Left ventricle myocardium inferior (tissue), 1 donor: ENCODE data around the gene ZNF423. TPM values are rescaled to one million over a fixed set of nuclear protein-coding genes. Genes with fewer than 3 reads are reported as not detected.

Source experiments
- DNase-seq: peaks from one replicate; pipeline ENCODE4 v3.0.0-alpha.2; 2020
- H3K27ac ChIP-seq: fragments of 200-600 bp; replicated peaks from 2 replicates; pipeline ENCODE4 v1.8.0; 2021
- H3K27me3 ChIP-seq: fragments of 200-600 bp; 2 replicates; pipeline ENCODE4 v1.8.0; 2021; ENCODE audit warnings: low read depth
- H3K36me3 ChIP-seq: fragments of 200-600 bp; 2 replicates; pipeline ENCODE4 v1.8.0; 2021
- H3K4me1 ChIP-seq: fragments of 200-600 bp; 2 replicates; pipeline ENCODE4 v1.8.0; 2021
- H3K4me3 ChIP-seq: fragments of 200-600 bp; 2 replicates; pipeline ENCODE4 v1.8.0; 2021; ENCODE audit warnings: mild to moderate bottlenecking, moderate library complexity
- H3K9me3 ChIP-seq: fragments of 200-600 bp; replicated peaks from 2 replicates; pipeline ENCODE4 v1.8.0; 2021
- CTCF ChIP-seq: fragments of 200-600 bp; IDR thresholded peaks from 2 replicates; pipeline ENCODE4 v1.8.0; 2021; ENCODE audit warnings: antibody characterized with exemption, mild to moderate bottlenecking, borderline replicate concordance
- intact Hi-C: fragments of 100-400 bp; cut with micrococcal nuclease; formaldehyde crosslinking; loops from one replicate; pipeline ENCODE4 v1.11.0; 2022
- total RNA-seq: library from RNA; stranded (reverse); fragmentation: NEBNext Ultra II Directional; extraction: Animal tissue kit (Norgen Biotek cat#: 25700); gene quantifications from one replicate; pipeline ENCODE4 v1.2.1, GENCODE V29; 2021
- donor health status: DM: no; HTN: yes; CAD: no; lungs with severe emphysema.

ZNF423 gene
- total RNA-seq, 1 donor from 2014 or later = 8.6 TPM

DNA sequence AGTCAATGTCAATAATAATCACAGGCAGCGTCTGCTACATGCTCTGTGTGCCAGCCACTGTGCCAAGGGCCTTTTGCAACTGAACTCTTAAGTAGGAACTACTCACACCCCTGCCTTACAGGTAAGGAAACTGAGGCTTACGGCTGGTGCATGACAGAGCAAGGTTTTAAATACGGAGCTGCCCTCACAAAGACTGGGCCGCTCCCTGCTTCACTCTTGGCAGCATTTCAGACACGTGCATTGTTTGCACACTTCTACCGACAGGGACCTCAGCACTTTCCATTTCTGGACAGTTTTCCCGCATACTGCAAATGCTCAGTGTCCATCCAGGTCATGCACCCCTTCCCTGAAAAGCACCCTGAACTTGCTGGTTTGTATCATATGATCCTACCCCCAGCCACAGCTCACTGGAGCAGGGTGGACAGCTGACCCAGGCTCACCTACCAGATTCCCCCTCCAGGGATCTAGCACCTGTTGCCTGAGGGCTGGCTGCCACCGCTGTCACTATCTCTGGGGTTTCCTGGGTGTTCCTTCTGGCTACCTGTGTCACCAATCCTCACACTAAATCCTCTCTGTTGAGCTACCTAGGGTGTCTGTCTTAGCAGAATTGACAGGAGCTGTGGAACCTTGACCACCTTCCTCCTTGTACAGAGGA lies 339.4 kb downstream of the ZNF423 start:
- TF ChIP-seq CTCF = no peak
- DNase-seq = no peak
- peaks cover 6% of the 10 kb centered on the region for H3K36me3 ChIP-seq
- H3K9me3 ChIP-seq = no peaks in the 10 kb centered on the region
- H3K27me3 ChIP-seq = no peaks in the 10 kb centered on the region
- H3K27ac ChIP-seq = no peak overlapping the region
- no peak overlapping the region for H3K4me3 ChIP-seq
- intact Hi-C loops = no loop called here
- H3K4me1 ChIP-seq = no peaks in the 10 kb centered on the region

DNA sequence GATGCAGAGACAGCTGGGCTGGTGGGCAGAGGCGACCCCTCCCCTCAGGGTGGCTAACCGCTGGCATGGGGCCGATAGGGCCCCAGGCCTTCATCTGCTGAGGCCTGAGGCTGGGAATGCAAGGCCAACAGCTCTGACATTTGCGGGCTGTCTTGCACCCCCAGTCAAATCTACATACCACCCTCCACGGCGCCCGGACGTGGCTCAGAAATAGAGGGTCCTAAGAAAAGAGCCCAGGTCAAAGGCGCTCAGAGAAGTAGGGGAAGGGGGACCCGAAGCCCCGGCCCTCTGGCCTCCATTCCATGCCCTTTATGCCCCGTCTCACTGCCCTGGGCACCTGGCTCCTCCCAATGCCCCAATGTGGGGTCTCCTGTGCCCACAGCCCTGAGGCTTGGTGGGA lies 340.1 kb downstream of the ZNF423 start:
- no peak for DNase-seq
- Histone ChIP-seq H3K27me3 (no peaks in the 10 kb centered on the region), H3K4me3 (no peak overlapping the region), H3K4me1 (no peaks in the 10 kb centered on the region), H3K36me3 (no peaks in the 10 kb centered on the region), H3K9me3 (no peaks in the 10 kb centered on the region), H3K27ac (no peak overlapping the region)
- TF ChIP-seq CTCF = no peak
- intact Hi-C loops = no loop called here

GRCh38 chr16:49515016-49515565 lies 340.8 kb downstream of the ZNF423 start:
- H3K9me3 ChIP-seq = no peaks in the 10 kb centered on the region
- no peak for TF ChIP-seq CTCF
- no peaks in the 10 kb centered on the region for H3K36me3 ChIP-seq
- H3K27ac ChIP-seq = no peak overlapping the region
- intact Hi-C loops = no loop called here
- no peak overlapping the region for H3K4me3 ChIP-seq
- no peak for DNase-seq
- no peaks in the 10 kb centered on the region for H3K4me1 ChIP-seq
- H3K27me3 ChIP-seq = no peaks in the 10 kb centered on the region

GRCh38 chr16:49514073-49514980 lies 341.6 kb downstream of the ZNF423 start:
- no peak for TF ChIP-seq CTCF
- no peaks in the 10 kb centered on the region for H3K4me1 ChIP-seq
- H3K27ac ChIP-seq = no peak overlapping the region
- intact Hi-C loops = no loop called here
- no peak overlapping the region for H3K4me3 ChIP-seq
- DNase-seq = no peak
- no peaks in the 10 kb centered on the region for H3K27me3 ChIP-seq
- H3K36me3 ChIP-seq = no peaks in the 10 kb centered on the region
- H3K9me3 ChIP-seq = no peaks in the 10 kb centered on the region

GRCh38 chr16:49513040-49513439 lies 342.9 kb downstream of the ZNF423 start:
- peak; percentile 41 for TF ChIP-seq CTCF
- H3K4me3 ChIP-seq = no peak overlapping the region
- H3K27ac ChIP-seq = no peak overlapping the region
- no peak for DNase-seq
- no peaks in the 10 kb centered on the region for H3K27me3 ChIP-seq
- H3K9me3 ChIP-seq = no peaks in the 10 kb centered on the region
- H3K36me3 ChIP-seq = no peaks in the 10 kb centered on the region
- intact Hi-C loops = no loop called here
- H3K4me1 ChIP-seq = no peaks in the 10 kb centered on the region
